ENCODE results near the gene TM9SF4.
"Not testable (repeated sequence)": the region's sequence is repeated elsewhere in the genome, so short reads cannot be mapped to it uniquely, and the experiment has no call there.

The TM9SF4 gene

GRCh38 chr20:32115211-32115767 is 5.8 kb downstream of the TM9SF4 start:
- Histone ChIP-seq H3K9ac (ENCODE audit: low read depth, low read length) (no peak overlapping the region), H3K36me3 (ENCODE audit: control insufficient read depth, insufficient read depth, low read length) (peaks cover 5% of the 10 kb centered on the region; the same call in 1 of the 2 replicates), H3K27ac (ENCODE audit: low read depth, low read length) (no peak overlapping the region)

GRCh38 chr20:32116079-32116521 is 6.6 kb downstream of the TM9SF4 start:
- Histone ChIP-seq H3K9me3 (ENCODE audit: control insufficient read depth, insufficient read depth, low read length) (no peaks in the 10 kb centered on the region), H3K9ac (ENCODE audit: low read depth, low read length) (no peak overlapping the region), H3K27ac (ENCODE audit: low read depth, low read length) (peak overlapping the region; percentile 32), H3K27me3 (ENCODE audit: control insufficient read depth, insufficient read depth, low read length) (no peaks in the 10 kb centered on the region), H3K4me3 (ENCODE audit: low read depth, low read length) (no peak overlapping the region), H3K4me1 (ENCODE audit: control insufficient read depth, insufficient read depth, low read length) (peaks cover 7% of the 10 kb centered on the region; the same call in 1 of the 2 replicates), H3K36me3 (ENCODE audit: control insufficient read depth, insufficient read depth, low read length) (peaks cover 5% of the 10 kb centered on the region; the same call in 1 of the 2 replicates)

More at GRCh38 chr20:32115211-32115767, 5.8 kb downstream of the TM9SF4 start:
- Histone ChIP-seq H3K4me3 (ENCODE audit: low read depth, low read length) (no peak overlapping the region), H3K9me3 (ENCODE audit: control insufficient read depth, insufficient read depth, low read length) (no peaks in the 10 kb centered on the region), H3K27me3 (ENCODE audit: control insufficient read depth, insufficient read depth, low read length) (no peaks in the 10 kb centered on the region), H3K4me1 (ENCODE audit: control insufficient read depth, insufficient read depth, low read length) (peaks cover 13% of the 10 kb centered on the region; the same call in 1 of the 2 replicates)

- H3K27ac ChIP-seq (ENCODE audit: low read depth, low read length); H3K9me3 ChIP-seq (ENCODE audit: control insufficient read depth, insufficient read depth, low read length); H3K4me3 ChIP-seq (ENCODE audit: low read depth, low read length); H3K9ac ChIP-seq (ENCODE audit: low read depth, low read length); H3K36me3 ChIP-seq (ENCODE audit: control insufficient read depth, insufficient read depth, low read length); H3K4me1 ChIP-seq (ENCODE audit: control insufficient read depth, insufficient read depth, low read length); H3K27me3 ChIP-seq (ENCODE audit: control insufficient read depth, insufficient read depth, low read length): not testable (repeated sequence)
These were observed 7.3 kb downstream of the TM9SF4 start for GRCh38 chr20:32116796-32117195.

GRCh38 chr20:32118427-32118826 is 8.9 kb downstream of the TM9SF4 start:
- H3K36me3 ChIP-seq (ENCODE audit: control insufficient read depth, insufficient read depth, low read length); H3K4me3 ChIP-seq (ENCODE audit: low read depth, low read length); H3K9me3 ChIP-seq (ENCODE audit: control insufficient read depth, insufficient read depth, low read length); H3K4me1 ChIP-seq (ENCODE audit: control insufficient read depth, insufficient read depth, low read length); H3K27me3 ChIP-seq (ENCODE audit: control insufficient read depth, insufficient read depth, low read length); H3K9ac ChIP-seq (ENCODE audit: low read depth, low read length); H3K27ac ChIP-seq (ENCODE audit: low read depth, low read length): not testable (repeated sequence)

- Histone ChIP-seq H3K4me1 (ENCODE audit: control insufficient read depth, insufficient read depth, low read length) (peaks cover 7% of the 10 kb centered on the region; the same call in 1 of the 2 replicates), H3K36me3 (ENCODE audit: control insufficient read depth, insufficient read depth, low read length) (peaks cover 5% of the 10 kb centered on the region; the same call in 1 of the 2 replicates), H3K27me3 (ENCODE audit: control insufficient read depth, insufficient read depth, low read length) (no peaks in the 10 kb centered on the region), H3K4me3 (ENCODE audit: low read depth, low read length) (no peak overlapping the region), H3K9me3 (ENCODE audit: control insufficient read depth, insufficient read depth, low read length) (peaks cover 5% of the 10 kb centered on the region; the same call in 1 of the 2 replicates), H3K27ac (ENCODE audit: low read depth, low read length) (no peak overlapping the region), H3K9ac (ENCODE audit: low read depth, low read length) (no peak overlapping the region)
These were observed 10.2 kb downstream of the TM9SF4 start for GRCh38 chr20:32119734-32120133.

GRCh38 chr20:32121908-32122307 is 12.4 kb downstream of the TM9SF4 start:
- H3K36me3 ChIP-seq (ENCODE audit: control insufficient read depth, insufficient read depth, low read length); H3K4me1 ChIP-seq (ENCODE audit: control insufficient read depth, insufficient read depth, low read length); H3K9ac ChIP-seq (ENCODE audit: low read depth, low read length); H3K27me3 ChIP-seq (ENCODE audit: control insufficient read depth, insufficient read depth, low read length); H3K4me3 ChIP-seq (ENCODE audit: low read depth, low read length); H3K9me3 ChIP-seq (ENCODE audit: control insufficient read depth, insufficient read depth, low read length); H3K27ac ChIP-seq (ENCODE audit: low read depth, low read length): not testable (repeated sequence)

- Histone ChIP-seq H3K9ac (ENCODE audit: low read depth, low read length) (no peak overlapping the region), H3K9me3 (ENCODE audit: control insufficient read depth, insufficient read depth, low read length) (peaks cover 5% of the 10 kb centered on the region; the same call in 1 of the 2 replicates), H3K4me3 (ENCODE audit: low read depth, low read length) (no peak overlapping the region), H3K27me3 (ENCODE audit: control insufficient read depth, insufficient read depth, low read length) (no peaks in the 10 kb centered on the region), H3K4me1 (ENCODE audit: control insufficient read depth, insufficient read depth, low read length) (peaks cover 7% of the 10 kb centered on the region), H3K27ac (ENCODE audit: low read depth, low read length) (no peak overlapping the region), H3K36me3 (ENCODE audit: control insufficient read depth, insufficient read depth, low read length) (0 out of 2 replicates have a peak, but pooled peaks cover 3% of the 10 kb centered on the region)
These were observed 13.6 kb downstream of the TM9SF4 start for GRCh38 chr20:32123088-32123487.

GRCh38 chr20:32124916-32125454 is 15.5 kb downstream of the TM9SF4 start:
- H3K27me3 ChIP-seq (ENCODE audit: control insufficient read depth, insufficient read depth, low read length): no peaks in the 10 kb centered on the region
- H3K9ac ChIP-seq (ENCODE audit: low read depth, low read length): no peak overlapping the region
- peaks cover 5% of the 10 kb centered on the region; the same call in 1 of the 2 replicates for H3K9me3 ChIP-seq (ENCODE audit: control insufficient read depth, insufficient read depth, low read length)
- no peak overlapping the region for H3K4me3 ChIP-seq (ENCODE audit: low read depth, low read length)
- H3K36me3 ChIP-seq (ENCODE audit: control insufficient read depth, insufficient read depth, low read length): 0 out of 2 replicates have a peak, but pooled peaks cover 3% of the 10 kb centered on the region
- H3K27ac ChIP-seq (ENCODE audit: low read depth, low read length): no peak overlapping the region
- H3K4me1 ChIP-seq (ENCODE audit: control insufficient read depth, insufficient read depth, low read length): peaks cover 7% of the 10 kb centered on the region

GRCh38 chr20:32125506-32125905 is 16.0 kb downstream of the TM9SF4 start:
- no peak overlapping the region for H3K27ac ChIP-seq (ENCODE audit: low read depth, low read length)
- H3K4me1 ChIP-seq (ENCODE audit: control insufficient read depth, insufficient read depth, low read length): peaks cover 7% of the 10 kb centered on the region
- no peak overlapping the region for H3K4me3 ChIP-seq (ENCODE audit: low read depth, low read length)
- no peaks in the 10 kb centered on the region for H3K27me3 ChIP-seq (ENCODE audit: control insufficient read depth, insufficient read depth, low read length)
- H3K36me3 ChIP-seq (ENCODE audit: control insufficient read depth, insufficient read depth, low read length): 0 out of 2 replicates have a peak, but pooled peaks cover 3% of the 10 kb centered on the region
- peaks cover 5% of the 10 kb centered on the region; the same call in 1 of the 2 replicates for H3K9me3 ChIP-seq (ENCODE audit: control insufficient read depth, insufficient read depth, low read length)
- no peak overlapping the region for H3K9ac ChIP-seq (ENCODE audit: low read depth, low read length)

- 0 out of 2 replicates have a peak, but pooled peaks cover 3% of the 10 kb centered on the region for H3K36me3 ChIP-seq (ENCODE audit: control insufficient read depth, insufficient read depth, low read length)
- no peak overlapping the region for H3K27ac ChIP-seq (ENCODE audit: low read depth, low read length)
- H3K27me3 ChIP-seq (ENCODE audit: control insufficient read depth, insufficient read depth, low read length): no peaks in the 10 kb centered on the region
- no peak overlapping the region for H3K9ac ChIP-seq (ENCODE audit: low read depth, low read length)
- peaks cover 7% of the 10 kb centered on the region for H3K4me1 ChIP-seq (ENCODE audit: control insufficient read depth, insufficient read depth, low read length)
- H3K4me3 ChIP-seq (ENCODE audit: low read depth, low read length): no peak overlapping the region
- H3K9me3 ChIP-seq (ENCODE audit: control insufficient read depth, insufficient read depth, low read length): peaks cover 5% of the 10 kb centered on the region; the same call in 1 of the 2 replicates
These were observed 17.4 kb downstream of the TM9SF4 start for GRCh38 chr20:32126919-32127318.

- Histone ChIP-seq H3K9ac (ENCODE audit: low read depth, low read length) (no peak overlapping the region), H3K4me1 (ENCODE audit: control insufficient read depth, insufficient read depth, low read length) (peaks cover 7% of the 10 kb centered on the region), H3K27me3 (ENCODE audit: control insufficient read depth, insufficient read depth, low read length) (no peaks in the 10 kb centered on the region), H3K36me3 (ENCODE audit: control insufficient read depth, insufficient read depth, low read length) (0 out of 2 replicates have a peak, but pooled peaks cover 3% of the 10 kb centered on the region), H3K27ac (ENCODE audit: low read depth, low read length) (no peak overlapping the region), H3K9me3 (ENCODE audit: control insufficient read depth, insufficient read depth, low read length) (peaks cover 5% of the 10 kb centered on the region; the same call in 1 of the 2 replicates), H3K4me3 (ENCODE audit: low read depth, low read length) (no peak overlapping the region)
These were observed 17.8 kb downstream of the TM9SF4 start for GRCh38 chr20:32127347-32127746.
